ENCODE results near the gene RBM47.

RBM47 gene

DNA sequence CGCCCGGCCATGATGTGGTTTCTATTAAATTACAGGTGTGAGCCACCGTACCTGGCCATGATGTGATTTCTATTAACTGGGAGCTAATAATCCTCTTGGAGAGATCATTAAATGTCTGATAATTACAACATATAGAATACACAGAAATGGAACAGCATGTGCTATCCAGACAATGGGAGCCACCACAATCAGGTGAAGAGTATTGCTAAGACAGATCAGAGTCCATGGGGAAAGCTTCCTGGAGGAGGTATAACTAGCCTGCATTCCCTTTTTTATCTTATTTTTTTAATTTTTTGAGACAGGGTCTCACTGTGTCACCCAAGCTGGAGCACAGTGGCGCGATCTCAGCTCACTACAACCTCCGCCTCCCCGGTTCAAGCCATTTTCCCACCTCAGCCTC is 147.7 kb downstream of the RBM47 start:
- DNase-seq (ENCODE audit: low read depth), result no peak
- TF ChIP-seq, protein P1, sequence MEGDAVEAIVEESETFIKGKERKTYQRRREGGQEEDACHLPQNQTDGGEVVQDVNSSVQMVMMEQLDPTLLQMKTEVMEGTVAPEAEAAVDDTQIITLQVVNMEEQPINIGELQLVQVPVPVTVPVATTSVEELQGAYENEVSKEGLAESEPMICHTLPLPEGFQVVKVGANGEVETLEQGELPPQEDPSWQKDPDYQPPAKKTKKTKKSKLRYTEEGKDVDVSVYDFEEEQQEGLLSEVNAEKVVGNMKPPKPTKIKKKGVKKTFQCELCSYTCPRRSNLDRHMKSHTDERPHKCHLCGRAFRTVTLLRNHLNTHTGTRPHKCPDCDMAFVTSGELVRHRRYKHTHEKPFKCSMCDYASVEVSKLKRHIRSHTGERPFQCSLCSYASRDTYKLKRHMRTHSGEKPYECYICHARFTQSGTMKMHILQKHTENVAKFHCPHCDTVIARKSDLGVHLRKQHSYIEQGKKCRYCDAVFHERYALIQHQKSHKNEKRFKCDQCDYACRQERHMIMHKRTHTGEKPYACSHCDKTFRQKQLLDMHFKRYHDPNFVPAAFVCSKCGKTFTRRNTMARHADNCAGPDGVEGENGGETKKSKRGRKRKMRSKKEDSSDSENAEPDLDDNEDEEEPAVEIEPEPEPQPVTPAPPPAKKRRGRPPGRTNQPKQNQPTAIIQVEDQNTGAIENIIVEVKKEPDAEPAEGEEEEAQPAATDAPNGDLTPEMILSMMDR (IDR thresholded peaks at IDR 0.05; ENCODE audit: control insufficient read depth, extremely low read depth, insufficient read depth), result no peak
- H3K4me3 ChIP-seq (ENCODE audit: low read depth, low read length), result no peak overlapping the region

DNA sequence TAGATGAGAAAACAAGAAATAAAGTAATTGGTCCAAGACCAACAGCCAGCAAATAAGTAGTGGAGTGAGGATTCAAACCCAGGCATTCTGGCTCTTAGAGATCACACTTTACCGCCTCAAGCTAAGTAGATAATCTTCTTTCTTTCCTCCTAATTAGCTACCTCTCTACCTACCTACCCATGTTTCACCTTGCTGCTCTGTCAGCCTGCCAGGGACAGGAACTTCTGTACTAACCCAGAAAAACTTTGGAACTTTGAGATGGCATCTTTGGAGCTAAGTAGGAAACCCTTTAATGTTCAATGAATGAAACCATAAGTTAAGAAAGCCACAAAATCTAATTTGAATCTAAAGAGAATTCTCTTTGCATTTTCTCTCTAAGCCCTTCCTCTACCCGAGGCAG is 149.4 kb downstream of the RBM47 start:
- DNase-seq (ENCODE audit: low read depth), result no peak
- no peak overlapping the region for H3K4me3 ChIP-seq (ENCODE audit: low read depth, low read length)
- TF ChIP-seq, protein P1 (IDR thresholded peaks at IDR 0.05; ENCODE audit: control insufficient read depth, extremely low read depth, insufficient read depth), result no peak

DNA sequence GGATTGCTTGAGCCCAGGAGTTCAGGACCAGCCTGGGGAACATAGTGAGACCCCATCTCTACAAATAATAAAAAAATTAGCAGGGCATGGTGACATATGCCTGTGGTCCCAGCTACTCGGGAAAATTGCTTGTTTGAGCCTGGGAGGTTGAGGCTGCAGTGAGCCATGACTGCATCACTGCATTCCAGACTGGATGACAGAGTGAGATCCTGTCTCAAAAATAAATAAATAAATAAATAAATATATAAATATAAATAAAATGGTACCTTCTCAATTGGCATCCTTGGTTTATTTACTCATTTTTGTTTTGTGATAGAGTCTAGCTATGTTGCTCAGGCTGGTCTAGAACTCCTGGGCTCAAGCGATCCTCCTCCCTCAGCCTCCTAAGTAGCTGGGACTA is 150.3 kb downstream of the RBM47 start:
- TF ChIP-seq, protein P1 (IDR thresholded peaks at IDR 0.05; ENCODE audit: control insufficient read depth, extremely low read depth, insufficient read depth), result no peak
- no peak overlapping the region for H3K4me3 ChIP-seq (ENCODE audit: low read depth, low read length)
- DNase-seq (ENCODE audit: low read depth), result no peak

DNA sequence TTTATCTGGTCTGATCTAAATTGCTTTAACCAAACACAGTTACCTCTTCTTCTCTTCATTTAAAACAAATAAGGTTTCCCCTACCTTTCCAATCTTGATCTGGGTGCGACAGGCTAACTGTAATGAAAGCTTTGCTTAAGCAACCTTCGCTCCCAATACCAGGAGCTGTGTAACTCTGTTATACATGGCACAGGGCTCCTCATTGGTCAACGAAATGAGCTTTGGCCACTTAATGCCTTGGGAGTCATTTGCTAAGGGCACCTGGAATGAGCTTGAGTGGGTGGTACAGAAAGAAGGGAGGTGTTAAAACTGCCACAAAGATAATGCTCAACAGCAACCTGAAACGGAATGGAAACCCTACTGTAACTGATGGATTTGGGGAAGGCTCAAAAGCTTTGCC is 154.1 kb downstream of the RBM47 start:
- TF ChIP-seq, protein P1 (IDR thresholded peaks at IDR 0.05; ENCODE audit: control insufficient read depth, extremely low read depth, insufficient read depth), result no peak
- DNase-seq (ENCODE audit: low read depth), result no peak
- H3K4me3 ChIP-seq (ENCODE audit: low read depth, low read length), result no peak overlapping the region

DNA sequence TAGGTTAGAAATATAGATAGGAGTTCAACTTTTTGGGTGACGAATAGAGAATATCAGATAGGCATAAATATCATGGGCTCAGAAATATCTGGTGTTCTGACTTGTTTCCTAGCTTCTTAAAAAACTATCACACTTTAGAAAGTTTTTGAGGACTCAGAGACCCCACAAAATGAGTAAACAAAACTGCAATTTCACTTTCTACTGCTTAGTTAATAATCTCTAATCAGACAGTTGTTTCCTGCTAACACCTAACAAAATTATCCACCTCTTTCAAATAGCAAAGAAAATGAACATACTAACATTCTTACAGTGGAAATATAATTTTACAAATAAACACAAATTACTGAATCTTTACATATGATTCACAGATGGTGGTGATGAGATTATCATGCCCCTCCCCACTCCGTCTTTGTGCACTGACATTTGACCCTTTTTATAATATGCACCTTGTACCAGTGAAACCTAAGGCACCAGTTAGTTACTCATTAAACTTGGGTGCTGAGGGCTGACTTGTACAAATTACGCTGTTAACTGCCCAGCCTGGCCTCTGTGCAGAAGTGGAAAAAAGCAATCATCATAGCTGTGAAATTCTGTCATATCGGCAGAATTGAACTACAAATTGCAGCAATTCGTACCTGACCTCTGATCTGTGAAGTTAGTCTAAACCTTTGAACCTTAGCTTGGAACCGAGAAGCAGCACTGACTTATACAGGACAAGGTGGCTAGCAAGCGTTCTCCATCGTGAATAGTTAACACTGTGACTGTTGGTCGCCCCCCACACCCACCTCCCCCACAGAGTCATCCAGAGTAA is 155.9 kb downstream of the RBM47 start:
- DNase-seq (ENCODE audit: low read depth), result no peak
- no peak overlapping the region for H3K4me3 ChIP-seq (ENCODE audit: low read depth, low read length)
- TF ChIP-seq, protein P1 (IDR thresholded peaks at IDR 0.05; ENCODE audit: control insufficient read depth, extremely low read depth, insufficient read depth), result no peak

DNA sequence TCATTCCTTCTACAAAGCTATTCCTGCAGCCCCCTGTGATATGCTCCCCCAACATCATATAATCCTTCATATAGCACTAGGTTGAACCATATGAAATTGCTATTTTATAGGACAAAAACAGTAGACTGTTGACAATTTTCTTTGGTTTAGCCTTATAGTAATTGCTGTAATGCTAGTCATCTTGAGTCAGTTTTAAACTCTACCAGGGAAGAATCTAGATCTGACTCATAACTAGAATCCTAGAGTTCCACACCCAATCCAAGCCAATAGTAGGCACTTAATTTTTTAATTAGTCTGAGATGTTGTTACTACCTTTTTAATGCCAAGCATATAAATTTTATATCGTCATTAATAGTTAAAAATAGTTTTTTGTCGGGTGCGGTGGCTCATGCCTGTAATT is 157.7 kb downstream of the RBM47 start:
- H3K4me3 ChIP-seq (ENCODE audit: low read depth, low read length), result no peak overlapping the region
- TF ChIP-seq, protein P1 (IDR thresholded peaks at IDR 0.05; ENCODE audit: control insufficient read depth, extremely low read depth, insufficient read depth), result no peak
- DNase-seq (ENCODE audit: low read depth), result no peak

DNA sequence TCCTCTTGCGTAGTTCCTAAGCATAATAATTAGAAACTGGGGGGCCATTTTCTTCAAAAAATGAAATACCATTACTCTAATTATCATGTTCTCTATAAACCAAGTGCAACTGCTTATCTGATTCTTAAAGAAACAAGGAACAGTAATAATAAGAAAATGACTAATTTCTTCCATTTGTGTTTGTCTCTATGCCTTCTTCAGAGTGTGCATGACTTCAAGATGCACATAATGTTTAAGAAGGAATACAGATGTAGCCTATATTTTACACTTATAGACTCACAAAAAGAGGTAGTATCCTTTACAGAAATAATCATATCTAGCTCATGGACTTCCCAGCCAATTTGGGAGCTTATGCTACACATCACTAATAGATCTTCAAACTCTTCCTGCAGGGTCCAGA is 162.9 kb downstream of the RBM47 start:
- no peak overlapping the region for H3K4me3 ChIP-seq (ENCODE audit: low read depth, low read length)
- TF ChIP-seq, protein P1 (IDR thresholded peaks at IDR 0.05; ENCODE audit: control insufficient read depth, extremely low read depth, insufficient read depth), result no peak

More for the DNA sequence above, 162.9 kb downstream of the RBM47 start:
- DNase-seq (ENCODE audit: low read depth), result no peak

Data from LNCaP clone FGC (cell line).